ACC112 (cell line): ENCODE data around the gene EXOC3L2.

Source experiments
- H2AFZ ChIP-seq: fragments of 200-600 bp; sonication (generic); one replicate; pipeline ENCODE4 v1.6.0; 2017; ENCODE audit warnings: antibody characterized with exemption, low read length; ENCODE audit not compliant: unreplicated experiment
- H3K27ac ChIP-seq: fragments of 200-600 bp; sonication (generic); 2 replicates; pipeline ENCODE4 v1.5.1; 2014; ENCODE audit warnings: low read depth, mild to moderate bottlenecking, antibody characterized with exemption, low read length, moderate library complexity
- H3K27me3 ChIP-seq: fragments of 200-600 bp; sonication (generic); 2 replicates; pipeline ENCODE4 v1.6.1; 2014; ENCODE audit warnings: mild to moderate bottlenecking, antibody characterized with exemption, low read length, moderate library complexity, mixed read lengths; ENCODE audit not compliant: insufficient read depth
- H3K36me3 ChIP-seq: fragments of 200-600 bp; sonication (generic); 2 replicates; pipeline ENCODE4 v1.6.1; 2016; ENCODE audit warnings: mild to moderate bottlenecking, antibody characterized with exemption, low read length, moderate library complexity, mixed read lengths; ENCODE audit not compliant: insufficient read depth
- H3K4me1 ChIP-seq: fragments of 200-600 bp; sonication (generic); one replicate; pipeline ENCODE4 v1.6.1; 2016; ENCODE audit warnings: low read length, mixed read lengths; ENCODE audit not compliant: insufficient read depth, unreplicated experiment, control insufficient read depth
- H3K4me3 ChIP-seq: fragments of 200-600 bp; sonication (generic); 2 replicates; pipeline ENCODE4 v1.5.1; 2014; ENCODE audit warnings: mild to moderate bottlenecking, low read depth, low read length
- H3K79me2 ChIP-seq: fragments of 200-600 bp; sonication (generic); one replicate; pipeline ENCODE4 v1.6.0; 2016; ENCODE audit warnings: low read length; ENCODE audit not compliant: control insufficient read depth, unreplicated experiment, insufficient read depth

EXOC3L2 gene

DNA sequence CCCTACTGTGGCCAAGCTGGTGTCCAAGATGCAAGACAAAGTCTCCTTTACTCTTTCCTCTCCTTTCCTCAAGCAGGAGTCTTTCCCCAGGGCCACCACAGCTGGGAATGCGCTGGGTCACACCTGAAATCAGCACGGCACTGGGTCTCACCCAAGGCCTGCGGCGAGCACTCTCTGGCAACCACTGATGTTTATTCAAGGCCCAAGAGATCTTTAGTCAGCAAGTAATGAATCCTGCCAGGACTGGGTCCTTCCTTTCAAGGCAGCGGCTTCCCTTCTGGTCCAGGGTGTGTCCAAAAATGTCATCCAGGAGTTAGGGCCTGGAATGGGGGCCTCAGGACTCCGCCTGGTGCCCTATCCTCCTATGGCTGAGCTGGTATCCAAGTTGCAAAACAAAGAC, 42.6 kb downstream of the EXOC3L2 start:
- H3K27me3 ChIP-seq = no peaks in the 10 kb centered on the region
- no peaks in the 10 kb centered on the region for H3K79me2 ChIP-seq
- H3K4me3 ChIP-seq = no peak overlapping the region
- H2AFZ ChIP-seq = no peak overlapping the region
- H3K4me1 ChIP-seq = no peaks in the 10 kb centered on the region
- no peaks in the 10 kb centered on the region for H3K36me3 ChIP-seq
- H3K27ac ChIP-seq = no peak overlapping the region

DNA sequence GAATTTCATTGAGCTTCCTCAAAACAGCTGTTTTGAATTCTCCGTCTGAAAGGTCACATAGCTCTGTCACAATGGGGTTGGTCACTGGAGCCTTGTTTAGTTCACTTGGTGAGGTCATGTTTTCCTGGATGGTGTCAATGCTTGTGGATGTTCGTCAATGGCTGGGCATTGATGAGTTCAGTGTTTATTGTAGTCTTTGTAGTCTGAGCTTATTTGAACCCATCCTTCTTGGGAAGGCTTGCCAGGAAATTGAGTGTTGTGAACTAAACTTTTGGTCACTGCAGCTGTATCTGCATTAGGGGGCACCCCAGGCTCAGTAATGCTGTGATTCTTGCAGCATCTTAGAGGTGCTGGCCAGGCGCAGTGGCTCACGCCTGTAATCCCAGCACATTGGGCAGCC, 44.6 kb downstream of the EXOC3L2 start:
- Histone ChIP-seq H3K27me3 (no peaks in the 10 kb centered on the region), H3K4me1 (no peaks in the 10 kb centered on the region), H2AFZ (no peak overlapping the region), H3K79me2 (no peaks in the 10 kb centered on the region), H3K4me3 (no peak overlapping the region), H3K27ac (no peak overlapping the region), H3K36me3 (no peaks in the 10 kb centered on the region)

DNA sequence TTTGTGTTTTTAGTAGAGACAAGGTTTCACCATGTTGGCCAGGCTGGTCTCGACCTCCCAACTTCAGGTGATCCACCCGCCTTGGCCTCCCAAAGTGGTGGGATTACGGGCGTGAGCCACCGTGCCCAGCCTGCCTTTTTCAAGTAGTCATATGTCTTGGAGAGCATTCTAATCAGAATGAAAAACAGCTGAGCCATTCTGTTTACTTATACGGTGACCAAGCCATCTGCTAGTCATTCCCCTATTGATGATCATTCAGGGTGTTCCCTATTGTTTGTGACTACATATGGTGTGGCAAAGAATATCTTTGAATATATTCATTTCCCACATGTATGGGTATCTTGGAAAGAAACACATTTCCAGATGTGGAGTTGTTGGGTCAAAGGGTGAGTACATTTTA, 49.4 kb downstream of the EXOC3L2 start:
- Histone ChIP-seq H3K36me3 (no peaks in the 10 kb centered on the region), H3K4me3 (no peak overlapping the region), H3K4me1 (no peaks in the 10 kb centered on the region), H3K27me3 (no peaks in the 10 kb centered on the region), H3K27ac (no peak overlapping the region), H2AFZ (no peak overlapping the region), H3K79me2 (no peaks in the 10 kb centered on the region)

DNA sequence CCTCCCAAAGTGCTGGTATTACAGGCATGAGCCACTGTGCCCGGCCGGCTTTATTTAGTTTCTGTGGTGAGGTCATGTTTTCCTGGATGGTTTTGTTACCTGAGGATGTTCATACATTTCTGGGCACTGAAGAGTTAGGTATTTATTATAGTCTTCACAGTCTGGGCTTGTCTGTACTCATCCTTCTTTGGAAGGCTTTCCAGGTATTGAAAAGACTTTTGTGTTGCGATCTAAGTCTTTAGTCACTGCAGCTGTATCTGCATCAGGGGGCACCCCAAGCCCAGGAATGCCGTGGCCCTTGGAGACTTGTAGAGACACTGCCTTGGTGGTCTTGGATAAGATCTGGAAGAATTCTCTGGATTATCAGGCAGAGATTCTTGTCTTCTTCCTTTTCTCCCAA, 53.8 kb downstream of the EXOC3L2 start:
- Histone ChIP-seq H3K79me2 (no peaks in the 10 kb centered on the region), H3K4me3 (no peak overlapping the region), H3K27me3 (no peaks in the 10 kb centered on the region), H2AFZ (no peak overlapping the region), H3K27ac (no peak overlapping the region), H3K36me3 (no peaks in the 10 kb centered on the region), H3K4me1 (no peaks in the 10 kb centered on the region)

DNA sequence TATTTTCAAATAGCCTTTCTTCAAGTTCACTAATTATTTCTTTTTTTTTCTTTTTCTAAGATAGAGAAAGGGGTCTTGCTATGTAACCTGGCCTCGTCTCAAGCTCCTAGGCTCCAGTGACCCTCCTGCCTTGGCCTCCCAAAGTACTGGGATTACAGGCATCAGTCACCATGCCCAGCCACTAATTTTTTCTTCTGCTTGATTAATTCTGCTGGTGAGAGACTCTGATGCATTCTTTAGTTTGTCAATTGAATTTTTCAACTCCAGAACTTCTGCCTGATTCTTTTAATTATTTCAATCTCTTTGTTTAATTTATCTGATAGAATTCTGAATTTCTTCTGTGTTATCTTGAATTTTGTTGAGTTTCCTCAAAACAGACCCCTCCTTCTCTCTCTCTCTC, 55.2 kb downstream of the EXOC3L2 start:
- no peak overlapping the region for H3K27ac ChIP-seq
- H3K4me1 ChIP-seq = no peaks in the 10 kb centered on the region
- no peak overlapping the region for H2AFZ ChIP-seq
- no peaks in the 10 kb centered on the region for H3K79me2 ChIP-seq
- no peaks in the 10 kb centered on the region for H3K27me3 ChIP-seq
- no peak overlapping the region for H3K4me3 ChIP-seq
- no peaks in the 10 kb centered on the region for H3K36me3 ChIP-seq

DNA sequence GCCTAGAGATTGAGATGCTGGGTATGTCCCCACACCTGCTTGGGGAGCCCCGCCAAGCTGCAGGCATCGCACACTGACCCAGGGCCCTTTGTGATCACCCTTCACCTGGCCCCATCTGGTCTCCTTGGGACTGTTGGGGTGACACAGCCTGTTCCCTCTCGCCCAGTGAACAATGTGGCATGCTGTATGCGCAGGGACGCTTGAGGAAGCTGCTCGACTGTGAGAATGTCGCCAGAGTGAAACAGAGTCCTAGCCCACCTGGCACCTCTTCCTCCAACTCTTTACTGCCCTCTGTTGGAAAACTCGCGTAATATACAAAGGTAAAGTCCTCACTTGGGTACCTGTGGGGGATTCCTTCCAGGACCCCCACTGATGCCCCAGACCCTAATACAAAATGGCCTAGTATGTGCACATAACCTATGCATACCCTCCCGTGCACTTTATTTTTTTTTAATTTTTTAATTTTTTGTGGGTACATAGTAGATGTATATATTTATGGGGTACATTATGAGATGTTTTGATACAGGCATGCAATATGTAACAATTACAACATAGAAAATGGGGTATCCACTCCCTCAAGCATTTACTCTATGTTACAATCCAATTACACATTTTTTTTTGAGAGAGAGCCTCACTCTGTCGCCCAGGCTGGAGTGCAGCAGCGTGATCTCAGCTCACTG, 57.6 kb downstream of the EXOC3L2 start:
- Histone ChIP-seq H3K4me3 (no peak overlapping the region), H3K79me2 (no peaks in the 10 kb centered on the region), H3K4me1 (no peaks in the 10 kb centered on the region), H3K36me3 (no peaks in the 10 kb centered on the region), H2AFZ (no peak overlapping the region), H3K27ac (no peak overlapping the region), H3K27me3 (no peaks in the 10 kb centered on the region)

DNA sequence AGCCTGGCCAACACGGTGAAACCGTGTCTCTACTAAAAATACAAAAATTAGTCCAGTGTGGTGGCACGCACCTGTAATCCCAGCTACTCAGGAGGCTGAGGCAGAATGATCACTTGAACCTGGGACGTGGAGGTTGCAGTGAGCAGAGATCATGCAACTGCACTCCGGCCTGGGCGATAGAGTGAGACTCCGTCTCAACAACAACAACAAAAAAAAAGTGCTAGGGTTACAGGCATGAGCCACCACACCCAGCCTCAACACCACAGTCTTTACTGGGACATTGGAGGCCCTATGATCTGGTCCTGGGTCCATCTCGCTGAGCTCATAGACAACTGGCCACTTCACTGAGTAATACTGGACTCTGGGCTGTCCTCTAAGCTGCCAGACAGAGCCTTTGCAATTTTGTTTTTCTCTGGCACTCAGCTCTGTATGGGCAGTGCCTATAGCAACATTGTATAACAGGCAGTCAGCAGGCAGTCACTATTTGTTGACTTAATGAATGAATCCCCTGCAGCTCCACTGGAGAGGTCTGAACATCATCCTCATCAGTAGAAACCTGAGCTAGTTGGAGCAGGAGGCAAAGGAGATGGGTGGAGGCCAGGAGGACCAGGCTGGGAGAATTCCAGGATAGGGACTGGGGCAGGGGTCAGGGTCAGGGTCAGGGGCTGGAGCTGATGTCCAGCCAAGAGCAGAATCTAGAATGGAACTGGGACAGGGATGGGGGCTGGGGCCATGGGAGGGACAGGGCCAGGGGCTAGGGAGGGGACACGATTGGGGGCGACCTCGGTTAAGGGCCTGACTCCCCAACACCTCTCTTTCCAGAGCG, 58.5 kb downstream of the EXOC3L2 start:
- no peak overlapping the region for H3K27ac ChIP-seq
- no peaks in the 10 kb centered on the region for H3K4me1 ChIP-seq
- H3K4me3 ChIP-seq = no peak overlapping the region
- H3K79me2 ChIP-seq = peaks cover 1% of the 10 kb centered on the region
- H3K27me3 ChIP-seq = no peaks in the 10 kb centered on the region
- H2AFZ ChIP-seq = no peak overlapping the region
- H3K36me3 ChIP-seq = no peaks in the 10 kb centered on the region

DNA sequence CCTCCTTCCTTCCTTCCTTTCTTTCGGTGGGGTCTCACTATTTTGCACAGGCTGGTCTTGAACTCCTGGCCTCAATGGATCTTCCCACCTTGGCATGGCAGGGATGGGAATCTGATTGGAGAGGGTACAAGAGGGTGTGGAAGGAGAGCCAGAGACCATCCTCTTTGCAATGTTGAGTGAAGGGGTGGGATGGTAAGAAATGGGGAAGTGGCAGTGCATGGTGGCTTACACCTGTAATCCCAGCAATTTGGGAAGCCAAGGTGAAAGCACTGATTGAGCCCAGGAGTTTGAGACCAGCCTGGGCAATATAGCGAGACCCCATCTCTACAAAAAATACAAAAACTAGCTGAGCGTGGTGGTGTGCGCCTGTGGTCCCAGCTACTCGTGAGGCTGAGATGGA, 61.1 kb downstream of the EXOC3L2 start:
- Histone ChIP-seq H2AFZ (no peak overlapping the region), H3K36me3 (no peaks in the 10 kb centered on the region)

DNA sequence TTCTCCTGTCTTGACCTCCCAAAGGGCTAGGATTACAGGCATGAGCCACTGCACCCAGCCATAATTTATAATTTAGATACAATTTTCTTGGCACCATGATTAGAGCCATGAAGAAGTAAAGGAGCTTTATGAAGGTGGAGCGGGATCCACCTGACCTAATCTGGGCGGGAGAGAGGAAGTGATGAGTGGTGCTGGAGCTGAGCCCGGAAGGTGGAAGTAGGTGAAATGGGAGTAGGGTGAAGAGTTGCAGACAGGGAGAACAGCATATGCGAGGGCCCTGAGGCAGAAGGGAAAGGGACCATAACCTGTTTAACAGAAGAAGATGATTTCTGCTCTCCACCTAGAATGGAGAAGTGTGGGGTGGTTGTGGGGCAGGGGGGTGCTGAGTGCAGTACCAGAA, 62.4 kb downstream of the EXOC3L2 start:
- Histone ChIP-seq H3K27me3 (no peaks in the 10 kb centered on the region), H2AFZ (no peak overlapping the region), H3K79me2 (peaks cover 20% of the 10 kb centered on the region), H3K4me3 (no peak overlapping the region), H3K4me1 (peaks cover 4% of the 10 kb centered on the region), H3K36me3 (no peaks in the 10 kb centered on the region), H3K27ac (no peak overlapping the region)

More for the DNA sequence above, 61.1 kb downstream of the EXOC3L2 start:
- H3K27me3 ChIP-seq = no peaks in the 10 kb centered on the region
- H3K27ac ChIP-seq = no peak overlapping the region
- H3K4me3 ChIP-seq = no peak overlapping the region
- H3K79me2 ChIP-seq = peaks cover 20% of the 10 kb centered on the region
- H3K4me1 ChIP-seq = peaks cover 4% of the 10 kb centered on the region

DNA sequence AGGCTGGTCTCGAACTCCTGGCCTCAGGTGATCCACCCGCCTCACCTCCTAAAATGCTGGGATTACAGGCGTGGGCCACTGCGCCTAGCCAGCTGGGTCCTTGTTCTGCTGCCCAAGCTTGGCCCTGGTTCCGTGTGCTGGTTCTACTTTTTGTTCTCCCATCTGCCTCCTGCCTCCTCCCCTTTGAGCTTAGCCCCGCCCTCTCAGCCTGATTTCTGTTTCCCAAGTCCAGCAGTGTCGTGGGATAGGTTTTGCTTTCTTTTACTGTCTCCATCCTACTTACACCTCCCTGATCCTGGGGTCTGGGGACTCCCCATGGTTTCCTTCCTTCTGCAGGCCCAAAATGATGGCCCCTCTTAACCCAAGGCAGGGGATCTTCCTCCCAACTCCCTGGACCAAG, 64.3 kb downstream of the EXOC3L2 start:
- H3K4me1 ChIP-seq = peaks cover 4% of the 10 kb centered on the region
- no peaks in the 10 kb centered on the region for H3K36me3 ChIP-seq
- no peak overlapping the region for H3K27ac ChIP-seq
- no peak overlapping the region for H2AFZ ChIP-seq
- H3K4me3 ChIP-seq = no peak overlapping the region
- H3K79me2 ChIP-seq = peaks cover 20% of the 10 kb centered on the region
- no peaks in the 10 kb centered on the region for H3K27me3 ChIP-seq

DNA sequence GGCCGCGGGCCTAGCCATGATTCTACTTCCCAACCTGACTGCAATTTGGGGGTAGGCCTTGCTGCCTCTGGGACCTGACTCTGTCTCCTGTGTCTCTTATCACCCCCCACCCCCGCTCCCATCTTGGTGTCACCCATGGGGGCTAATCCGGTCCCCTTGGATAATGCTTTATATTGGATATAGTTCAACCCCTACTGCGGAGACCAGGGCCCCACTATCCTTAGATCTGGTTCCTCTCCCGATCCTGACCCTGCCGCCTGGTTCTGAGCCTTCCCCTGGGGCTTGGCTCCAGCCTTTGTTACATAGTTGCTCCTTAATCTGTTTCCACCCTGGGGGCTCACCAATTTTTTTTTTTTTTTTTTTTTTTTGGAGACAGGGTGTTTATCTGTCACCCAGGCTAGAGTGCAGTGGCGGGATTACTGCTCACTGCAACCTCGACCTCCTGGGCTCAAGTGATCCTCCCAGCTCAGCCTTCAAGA, 65.3 kb downstream of the EXOC3L2 start:
- Histone ChIP-seq H3K4me1 (peaks cover 4% of the 10 kb centered on the region), H3K27me3 (no peaks in the 10 kb centered on the region), H3K4me3 (peak overlapping the region; percentile 86), H3K79me2 (peaks cover 20% of the 10 kb centered on the region), H2AFZ (no peak overlapping the region), H3K36me3 (no peaks in the 10 kb centered on the region), H3K27ac (peak overlapping the region; percentile 73; the same call in 1 of the 2 replicates)
